ENCODE data around the gene SNX3.

Gene SNX3

DNA sequence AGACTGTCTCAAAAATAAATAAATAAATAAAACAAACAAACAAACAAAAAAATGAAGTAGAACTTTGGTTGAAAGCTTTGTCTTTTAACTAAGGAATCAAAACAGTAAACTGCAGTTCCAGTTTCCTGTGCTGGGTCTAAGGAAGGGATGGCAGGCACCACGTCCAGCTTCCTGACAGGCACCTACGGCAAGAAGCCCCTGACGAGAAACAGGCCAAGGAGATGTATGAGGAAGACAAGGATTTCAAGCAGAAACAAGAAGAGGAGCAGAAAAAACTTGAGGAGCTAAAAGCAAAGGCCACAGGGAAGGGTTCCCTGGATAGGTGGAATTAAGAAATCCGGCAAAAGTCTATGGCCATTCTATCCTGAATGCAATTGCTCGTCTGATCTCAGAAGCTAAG is 8.8 kb downstream of the SNX3 start:
- TF ChIP-seq, protein P1, sequence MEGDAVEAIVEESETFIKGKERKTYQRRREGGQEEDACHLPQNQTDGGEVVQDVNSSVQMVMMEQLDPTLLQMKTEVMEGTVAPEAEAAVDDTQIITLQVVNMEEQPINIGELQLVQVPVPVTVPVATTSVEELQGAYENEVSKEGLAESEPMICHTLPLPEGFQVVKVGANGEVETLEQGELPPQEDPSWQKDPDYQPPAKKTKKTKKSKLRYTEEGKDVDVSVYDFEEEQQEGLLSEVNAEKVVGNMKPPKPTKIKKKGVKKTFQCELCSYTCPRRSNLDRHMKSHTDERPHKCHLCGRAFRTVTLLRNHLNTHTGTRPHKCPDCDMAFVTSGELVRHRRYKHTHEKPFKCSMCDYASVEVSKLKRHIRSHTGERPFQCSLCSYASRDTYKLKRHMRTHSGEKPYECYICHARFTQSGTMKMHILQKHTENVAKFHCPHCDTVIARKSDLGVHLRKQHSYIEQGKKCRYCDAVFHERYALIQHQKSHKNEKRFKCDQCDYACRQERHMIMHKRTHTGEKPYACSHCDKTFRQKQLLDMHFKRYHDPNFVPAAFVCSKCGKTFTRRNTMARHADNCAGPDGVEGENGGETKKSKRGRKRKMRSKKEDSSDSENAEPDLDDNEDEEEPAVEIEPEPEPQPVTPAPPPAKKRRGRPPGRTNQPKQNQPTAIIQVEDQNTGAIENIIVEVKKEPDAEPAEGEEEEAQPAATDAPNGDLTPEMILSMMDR (IDR thresholded peaks at IDR 0.05), result no peak

DNA sequence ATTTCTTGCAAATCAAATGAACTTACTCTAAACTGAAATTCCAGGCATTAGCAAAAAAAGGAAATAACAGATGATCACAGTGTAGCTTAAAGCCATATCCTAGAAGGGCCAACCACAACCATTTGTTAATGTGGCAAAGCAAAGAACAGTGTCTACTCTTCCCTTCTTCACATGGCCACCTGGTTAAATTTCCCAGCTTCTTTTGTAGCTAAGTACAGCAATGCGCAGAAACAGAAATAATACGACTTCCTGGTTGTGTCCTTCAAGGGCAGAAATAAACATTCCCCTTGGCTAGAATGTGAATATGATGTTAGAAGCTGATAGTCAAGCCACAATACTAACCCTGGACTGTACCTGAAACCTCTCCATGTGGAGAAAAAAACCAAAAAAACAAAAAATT is 9.6 kb downstream of the SNX3 start:
- TF ChIP-seq, protein P1 (IDR thresholded peaks at IDR 0.05), result no peak

DNA sequence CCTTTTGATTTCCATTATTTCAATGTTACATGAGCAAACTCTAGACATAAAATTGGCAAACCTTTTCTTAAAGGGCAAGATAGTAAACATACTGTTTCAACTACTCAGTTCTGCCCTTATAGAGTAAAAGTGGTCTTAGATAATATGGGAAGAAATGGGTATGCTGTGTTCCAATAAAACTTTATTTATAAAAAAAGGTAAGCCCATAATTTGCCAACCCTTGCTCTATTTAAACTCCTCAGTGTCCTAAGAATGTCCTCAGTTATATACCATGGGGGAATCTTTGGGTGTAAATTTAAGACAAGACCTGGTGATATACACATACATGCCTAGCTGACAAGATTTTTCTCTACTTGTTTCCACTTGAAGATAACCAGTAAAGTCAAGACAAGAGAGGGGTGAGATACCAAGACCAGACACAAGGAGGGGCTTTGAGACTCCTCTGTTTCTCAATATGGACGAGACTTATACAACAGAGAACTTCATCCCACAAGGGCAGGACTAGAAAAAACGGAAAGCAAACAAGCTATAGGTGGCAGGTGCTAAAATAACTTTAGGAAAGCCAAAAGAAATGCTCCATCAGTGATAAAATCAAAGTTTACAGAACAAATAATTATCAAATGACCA is 10.5 kb downstream of the SNX3 start:
- TF ChIP-seq, protein P1 (IDR thresholded peaks at IDR 0.05), result 0 out of 2 replicates have a peak, but pooled peaks have one; percentile 26

DNA sequence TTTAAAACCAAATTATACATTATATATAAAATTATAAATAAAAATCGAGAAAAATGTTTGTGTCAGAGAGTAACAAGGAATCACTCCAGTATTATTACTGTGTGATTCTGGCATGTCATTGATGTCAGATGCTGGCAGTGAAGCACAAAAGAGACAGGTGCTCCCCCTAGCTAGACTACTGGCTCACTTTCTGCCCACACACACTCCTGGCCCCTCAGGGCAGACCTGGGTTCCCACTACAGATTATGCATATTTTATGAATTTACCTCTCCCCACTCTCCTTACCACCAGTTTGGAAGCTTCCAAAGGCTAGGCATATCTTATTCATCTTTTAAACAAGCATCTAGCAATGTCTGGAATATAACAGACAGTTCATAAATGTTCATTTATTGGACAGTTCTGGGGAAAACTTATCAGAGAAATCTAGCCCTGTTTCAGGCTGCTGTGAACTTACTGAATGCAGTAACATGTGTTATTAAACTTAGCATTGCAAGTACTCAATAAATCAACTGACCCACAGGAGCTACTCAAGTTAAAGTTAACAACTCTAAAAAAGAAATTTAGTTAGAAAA is 12.8 kb downstream of the SNX3 start:
- TF ChIP-seq, protein P1 (IDR thresholded peaks at IDR 0.05), result no peak

DNA sequence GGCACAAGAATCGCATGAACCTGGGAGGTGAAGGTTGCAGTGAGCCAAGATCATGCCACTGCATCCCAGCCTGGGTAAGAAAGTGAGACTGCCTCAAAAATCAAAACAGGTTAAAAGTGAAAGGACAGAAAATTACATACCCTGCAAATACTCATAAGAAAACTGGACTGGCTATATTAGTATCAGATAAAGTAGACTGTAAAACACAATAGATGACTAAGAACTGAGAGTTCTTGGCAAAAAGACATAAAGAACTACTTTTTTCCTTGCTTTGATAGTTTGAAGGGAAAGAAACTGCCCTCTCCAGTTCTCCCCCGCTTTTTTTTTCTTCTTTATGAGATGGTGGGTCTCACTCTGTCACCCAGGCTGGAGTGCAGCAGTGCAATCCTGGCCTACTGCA is 17.0 kb downstream of the SNX3 start:
- TF ChIP-seq, protein P1 (IDR thresholded peaks at IDR 0.05), result no peak

DNA sequence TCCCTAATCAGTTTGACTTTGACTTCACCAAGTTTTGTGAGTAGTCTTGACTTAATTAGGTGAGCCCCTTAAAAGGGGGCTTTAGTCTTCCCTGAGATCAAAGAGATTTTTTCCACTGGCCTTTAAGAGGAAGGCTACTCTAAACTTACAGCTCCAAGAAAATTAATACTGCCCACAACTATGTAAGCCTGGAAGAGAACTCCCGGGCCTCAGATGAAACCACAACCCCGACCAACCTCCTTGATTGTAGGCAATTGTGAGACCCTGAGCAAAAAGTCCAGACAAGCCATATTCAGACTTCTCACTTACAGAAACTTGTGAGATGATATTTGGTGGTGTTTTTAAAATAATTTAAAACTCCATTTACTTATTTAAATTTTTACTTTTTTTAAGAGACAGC is 18.1 kb downstream of the SNX3 start:
- TF ChIP-seq, protein P1 (IDR thresholded peaks at IDR 0.05), result no peak

DNA sequence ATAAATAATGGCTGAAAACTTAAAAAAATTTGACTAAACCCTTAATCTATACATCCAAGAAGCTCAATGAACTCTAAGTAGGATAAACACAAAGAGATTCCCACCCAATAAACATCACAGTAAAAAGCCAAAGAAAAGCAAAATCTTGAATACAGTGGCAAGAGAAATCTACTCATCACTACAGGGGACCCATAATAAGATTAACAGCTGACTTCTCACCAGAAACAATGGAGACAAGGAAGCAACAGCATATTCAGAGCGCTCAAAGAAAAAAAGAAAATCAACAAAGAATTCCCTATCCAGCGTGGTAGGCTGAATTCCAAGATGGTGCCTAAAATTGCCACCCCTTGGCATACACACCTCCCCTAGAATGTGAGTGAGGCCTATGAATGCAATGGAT is 18.6 kb downstream of the SNX3 start:
- TF ChIP-seq, protein P1 (IDR thresholded peaks at IDR 0.05), result no peak

Data from LNCAP (cell line).